HAP-1 (cell line): Measurements from ENCODE around the gene ZDHHC16.
"Not testable (repeated sequence)": the region's sequence is repeated elsewhere in the genome, so short reads cannot be mapped to it uniquely, and the experiment has no call there.

Experiments
- DNase-seq, 2 experiments: peaks; one replicate each; pipeline ENCODE4 v3.0.0-alpha.2; 2016 to 2020; ENCODE audit warnings: low spot score in 2 of 2
- H3K27me3 ChIP-seq: fragments of 250-450 bp; sonication (Bioruptor Pico); 2 replicates; pipeline ENCODE4 v1.5.1; 2020; ENCODE audit warnings: low read depth, mild to moderate bottlenecking, moderate library complexity
- H3K36me3 ChIP-seq: fragments of 250-450 bp; sonication (Bioruptor Pico); replicated peaks from 2 replicates; pipeline ENCODE4 v1.5.1; 2020; ENCODE audit warnings: mild to moderate bottlenecking
- H3K4me1 ChIP-seq: fragments of 250-450 bp; sonication (Bioruptor Pico); 2 replicates; pipeline ENCODE4 v1.5.1; 2020; ENCODE audit warnings: mild to moderate bottlenecking
- H3K4me3 ChIP-seq: fragments of 250-450 bp; sonication (Bioruptor Pico); 2 replicates; pipeline ENCODE4 v1.5.1; 2020; ENCODE audit warnings: mild to moderate bottlenecking, moderate library complexity
- H3K9me3 ChIP-seq: fragments of 250-450 bp; sonication (Bioruptor Pico); 2 replicates; pipeline ENCODE4 v1.5.1; 2020; ENCODE audit warnings: mild to moderate bottlenecking, moderate library complexity
- in situ Hi-C: fragments of 300-500 bp; cut with MboI; formaldehyde crosslinking; loops from 3 replicates; pipeline ENCODE4 v1.14.3; 2020; ENCODE audit warnings: low sequenced_read_pairs, inconsistent platforms, mixed read lengths

Gene ZDHHC16

GRCh38 chr10:97445722-97446639, at the start of gene ZDHHC16, which contains the start of gene EXOSC1:
Gene ZDHHC16, plus strand, starts transcription at chr10:97446175. Its CDS starts 5,501 bp downstream, at chr10:97451676.
Gene EXOSC1, minus strand, starts transcription at chr10:97446006. Its CDS starts 21 bp downstream, at chr10:97445985.
- in situ Hi-C loops: no loop called here
- peaks cover 17% of the 10 kb centered on the region for H3K36me3 ChIP-seq
- peak within 1 kb of the TSS; percentile 89 for H3K4me3 ChIP-seq
- H3K9me3 ChIP-seq: no peaks in the 10 kb centered on the region
- peaks cover 21% of the 10 kb centered on the region for H3K4me1 ChIP-seq
- H3K27me3 ChIP-seq: no peaks in the 10 kb centered on the region
- peak; percentile 95 to 98 for DNase-seq

DNA sequence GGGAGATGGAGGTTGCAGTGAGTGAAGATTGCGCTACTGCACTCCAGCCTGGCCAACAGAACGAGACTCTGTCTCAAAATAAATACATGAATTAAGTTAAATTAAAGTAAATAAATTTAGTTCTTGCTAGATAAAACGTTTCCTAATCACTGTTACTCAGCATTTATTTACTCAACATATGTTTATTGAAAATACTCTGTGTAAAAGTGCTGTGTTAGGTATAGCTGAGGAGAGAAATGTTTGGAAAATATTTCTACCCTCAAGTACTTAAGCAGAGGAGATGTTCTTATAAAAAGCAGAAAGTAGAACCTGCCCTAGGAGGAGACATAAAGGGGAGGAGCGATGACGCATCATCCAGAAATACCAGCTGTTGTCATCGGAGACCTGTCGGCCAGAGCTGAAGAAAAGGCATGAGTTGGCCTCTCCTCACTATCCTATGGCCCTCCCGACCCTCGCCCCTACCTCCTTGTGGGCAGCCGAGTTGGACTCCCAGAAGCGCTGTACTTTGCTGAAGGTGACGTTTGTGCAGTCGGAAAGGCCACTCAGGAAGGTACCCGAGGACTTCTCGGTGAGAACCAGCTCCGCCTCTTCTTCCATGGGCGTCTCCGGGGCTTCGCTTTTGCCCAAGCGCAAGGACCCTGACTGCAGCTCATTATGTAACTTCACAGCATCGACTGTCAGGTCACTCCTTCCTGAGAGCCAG, 46.0 kb upstream of the ZDHHC16 start:
- Histone ChIP-seq H3K36me3 (peaks cover 26% of the 10 kb centered on the region), H3K27me3 (no peaks in the 10 kb centered on the region), H3K9me3 (no peaks in the 10 kb centered on the region), H3K4me3 (peak overlapping the region; percentile 78), H3K4me1 (peaks cover 7% of the 10 kb centered on the region; the same call in 1 of the 2 replicates)
- in situ Hi-C loops: no loop called here
- DNase-seq: peak; percentile 10 to 59

DNA sequence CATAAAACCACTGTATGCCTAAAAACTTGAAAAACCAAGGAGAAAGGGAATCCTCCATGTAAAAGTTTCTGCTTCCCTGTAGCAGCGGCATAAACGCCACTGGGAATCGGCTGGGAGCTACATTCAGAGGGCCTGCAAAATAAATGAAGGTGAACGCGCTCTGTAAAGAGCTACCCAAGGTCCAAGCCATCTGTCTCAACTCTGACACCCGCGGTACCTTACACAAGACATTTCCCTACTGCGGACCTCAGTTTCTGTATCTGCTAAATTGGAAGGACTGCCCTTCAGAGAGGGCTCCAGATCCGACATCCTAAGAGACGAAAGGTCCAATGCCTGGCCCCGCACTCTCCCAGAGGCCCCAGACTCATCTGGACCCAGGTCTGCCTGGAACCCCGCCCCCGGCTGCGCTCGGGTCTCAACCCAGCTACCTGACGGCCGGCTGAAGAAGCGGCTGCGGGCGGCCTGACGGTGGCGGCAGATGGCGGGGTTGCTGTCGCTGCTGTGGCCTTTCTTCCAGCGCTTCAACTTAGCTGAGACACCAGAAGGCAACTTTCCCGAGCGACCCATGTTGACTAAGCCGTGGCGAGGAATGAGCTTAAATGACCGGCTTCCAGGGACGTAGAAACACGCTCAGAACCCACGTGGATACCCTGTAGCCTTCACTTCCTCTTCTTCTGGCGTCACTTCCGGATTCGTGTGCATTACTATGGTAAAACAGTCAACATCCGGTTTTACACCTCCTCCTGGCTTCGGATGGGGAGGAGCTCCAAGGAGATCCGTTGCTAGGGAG, 45.1 kb upstream of the ZDHHC16 start, which contains the start of gene RRP12:
Gene RRP12 (minus strand): TSS at position 676 of the 790 bp plus-strand sequence. CDS start 109 bp downstream, at position 567.
- Histone ChIP-seq H3K27me3 (no peaks in the 10 kb centered on the region), H3K4me1 (peaks cover 7% of the 10 kb centered on the region; the same call in 1 of the 2 replicates), H3K4me3 (peak within 1 kb of the TSS; percentile 78), H3K36me3 (peaks cover 21% of the 10 kb centered on the region), H3K9me3 (no peaks in the 10 kb centered on the region)
- in situ Hi-C loops: no loop called here
- peak; percentile 93 to 99 for DNase-seq

- Histone ChIP-seq H3K9me3 (no peaks in the 10 kb centered on the region), H3K4me1 (peaks cover 7% of the 10 kb centered on the region; the same call in 1 of the 2 replicates), H3K27me3 (no peaks in the 10 kb centered on the region), H3K4me3 (peak overlapping the region; percentile 78), H3K36me3 (peaks cover 15% of the 10 kb centered on the region)
- no peak for DNase-seq
- in situ Hi-C loops: no loop called here
These were observed 44.5 kb upstream of the ZDHHC16 start for GRCh38 chr10:97401455-97401919.

- Histone ChIP-seq H3K9me3 (no peaks in the 10 kb centered on the region), H3K4me3 (no peak overlapping the region), H3K27me3 (no peaks in the 10 kb centered on the region), H3K4me1 (peaks cover 18% of the 10 kb centered on the region), H3K36me3 (0 out of 2 replicates have a peak, but pooled peaks cover 3% of the 10 kb centered on the region)
- in situ Hi-C loops: no loop called here
- no peak for DNase-seq
These were observed 41.9 kb upstream of the ZDHHC16 start for GRCh38 chr10:97404044-97404443.

GRCh38 chr10:97406064-97406463, 39.9 kb upstream of the ZDHHC16 start:
- in situ Hi-C loops: no loop called here
- no peak for DNase-seq
- H3K4me1 ChIP-seq: peaks cover 14% of the 10 kb centered on the region

GRCh38 chr10:97406483-97406882, 39.5 kb upstream of the ZDHHC16 start:
- H3K27me3 ChIP-seq, H3K9me3 ChIP-seq, H3K36me3 ChIP-seq, in situ Hi-C loops, DNase-seq, H3K4me3 ChIP-seq: not testable (repeated sequence)
- peaks cover 12% of the 10 kb centered on the region for H3K4me1 ChIP-seq

More at GRCh38 chr10:97406064-97406463, 39.9 kb upstream of the ZDHHC16 start:
- Histone ChIP-seq H3K9me3 (no peaks in the 10 kb centered on the region), H3K27me3 (no peaks in the 10 kb centered on the region), H3K4me3 (no peak overlapping the region), H3K36me3 (no peaks in the 10 kb centered on the region)

- H3K36me3 ChIP-seq: no peaks in the 10 kb centered on the region
- in situ Hi-C loops: no loop called here
- peaks cover 11% of the 10 kb centered on the region for H3K4me1 ChIP-seq
- peak overlapping the region; percentile 11; the same call in 1 of the 2 replicates for H3K4me3 ChIP-seq
- H3K27me3 ChIP-seq: no peaks in the 10 kb centered on the region
- peak; percentile 75 to 86 for DNase-seq
- no peaks in the 10 kb centered on the region for H3K9me3 ChIP-seq
These were observed 38.6 kb upstream of the ZDHHC16 start for GRCh38 chr10:97407211-97407951.

GRCh38 chr10:97407952-97408248, 38.1 kb upstream of the ZDHHC16 start:
- H3K4me3 ChIP-seq: no peak overlapping the region
- in situ Hi-C loops: no loop called here
- no peaks in the 10 kb centered on the region for H3K9me3 ChIP-seq
- DNase-seq: no peak
- H3K27me3 ChIP-seq: no peaks in the 10 kb centered on the region
- H3K36me3 ChIP-seq: no peaks in the 10 kb centered on the region
- H3K4me1 ChIP-seq: peaks cover 11% of the 10 kb centered on the region

DNA sequence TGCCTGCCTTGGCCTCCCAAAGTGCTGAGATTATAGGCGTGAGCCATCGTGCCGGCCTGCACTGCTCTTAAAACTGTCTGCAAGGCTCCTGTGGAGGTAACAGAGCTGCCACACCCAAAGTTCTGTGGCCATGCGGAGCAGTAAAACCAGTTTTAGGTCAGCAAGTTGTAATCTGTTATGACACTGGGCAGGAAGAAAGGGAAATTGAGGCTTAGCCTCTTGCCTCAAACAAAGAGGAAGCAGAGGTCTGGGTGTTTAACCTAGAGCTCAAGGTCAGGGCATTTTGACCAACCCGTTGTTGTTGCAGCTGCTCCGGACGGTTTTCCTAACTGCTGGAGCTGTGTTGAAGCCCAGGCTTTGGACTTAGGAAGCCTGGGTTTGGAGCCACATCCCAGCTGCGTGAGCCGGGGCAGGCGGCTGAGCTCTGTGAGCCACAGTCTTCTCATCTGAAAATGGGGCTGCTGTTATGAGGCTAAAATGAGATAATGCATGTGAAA, 37.4 kb upstream of the ZDHHC16 start:
- Histone ChIP-seq H3K27me3 (no peaks in the 10 kb centered on the region), H3K4me1 (peaks cover 11% of the 10 kb centered on the region), H3K4me3 (no peak overlapping the region), H3K36me3 (no peaks in the 10 kb centered on the region), H3K9me3 (no peaks in the 10 kb centered on the region)
- in situ Hi-C loops: no loop called here
- DNase-seq: no peak

GRCh38 chr10:97411406-97411805, 34.6 kb upstream of the ZDHHC16 start:
- no peaks in the 10 kb centered on the region for H3K36me3 ChIP-seq
- no peak overlapping the region for H3K4me3 ChIP-seq
- H3K27me3 ChIP-seq: no peaks in the 10 kb centered on the region
- DNase-seq: no peak
- no peaks in the 10 kb centered on the region for H3K9me3 ChIP-seq
- in situ Hi-C loops: no loop called here
- H3K4me1 ChIP-seq: peaks cover 11% of the 10 kb centered on the region

GRCh38 chr10:97412891-97413304, 33.1 kb upstream of the ZDHHC16 start:
- Histone ChIP-seq H3K27me3 (no peaks in the 10 kb centered on the region), H3K4me1 (peaks cover 3% of the 10 kb centered on the region), H3K9me3 (no peaks in the 10 kb centered on the region), H3K4me3 (no peak overlapping the region), H3K36me3 (no peaks in the 10 kb centered on the region)
- in situ Hi-C loops: no loop called here
- DNase-seq: no peak
